Stimulated activated CD4-positive, alpha-beta T cell treated with anti-CD3 and anti-CD28 coated beads, Interleukin-15, amount 100 ng/mL, for 1 hour (primary cell): Measurements from ENCODE around the gene BCAS4.

ENCODE experiments used
- DNase-seq, 2 donors: peaks; one replicate each; pipeline ENCODE4 v3.0.0-alpha.2; 2020; ENCODE audit warnings: low read depth in 1 of 2, low spot score in 1 of 2

Gene BCAS4

GRCh38 chr20:50903353-50904051, 108.6 kb downstream of the BCAS4 start:
- DNase-seq: no peak

GRCh38 chr20:50904067-50904570, 109.3 kb downstream of the BCAS4 start:
- no peak for DNase-seq

GRCh38 chr20:50909413-50909812, 114.6 kb downstream of the BCAS4 start:
- DNase-seq: no peak

GRCh38 chr20:50911030-50911429, 116.2 kb downstream of the BCAS4 start:
- DNase-seq: no peak

GRCh38 chr20:50911716-50912115, 116.9 kb downstream of the BCAS4 start:
- no peak for DNase-seq

GRCh38 chr20:50913690-50914375, 119.0 kb downstream of the BCAS4 start:
- DNase-seq: no peak

- no peak for DNase-seq
Observed at GRCh38 chr20:50915424-50915823, 120.6 kb downstream of the BCAS4 start.

- DNase-seq: no peak
Observed at GRCh38 chr20:50916257-50916656, 121.4 kb downstream of the BCAS4 start.

GRCh38 chr20:50916934-50917333, 122.1 kb downstream of the BCAS4 start:
- DNase-seq: no peak

GRCh38 chr20:50918403-50918802, 123.5 kb downstream of the BCAS4 start:
- no peak for DNase-seq

- DNase-seq: no peak
Observed at GRCh38 chr20:50919567-50919966, 124.7 kb downstream of the BCAS4 start.

- DNase-seq: no peak
Observed at GRCh38 chr20:50920997-50921396, 126.1 kb downstream of the BCAS4 start.

- no peak for DNase-seq
Observed at GRCh38 chr20:50921803-50922501, 127.1 kb downstream of the BCAS4 start.

GRCh38 chr20:50924261-50924920, 129.5 kb downstream of the BCAS4 start:
- no peak for DNase-seq

GRCh38 chr20:50926530-50926929, 131.7 kb downstream of the BCAS4 start:
- DNase-seq: no peak
